CD4-positive, alpha-beta T cell (primary cell): ENCODE results near the gene TAF4B. TPM values are rescaled to one million over a fixed set of nuclear protein-coding genes. Genes with fewer than 3 reads are reported as not detected.
"Not testable (repeated sequence)": the region's sequence is repeated elsewhere in the genome, so short reads cannot be mapped to it uniquely, and the experiment has no call there.

ENCODE experiments used
- ATAC-seq: fragments of 200-7000 bp; cut with Tn5 transposase; one replicate; pipeline ENCODE4 v1.10.0; 2022; ENCODE audit warnings: mild to moderate bottlenecking; ENCODE audit not compliant: poor library complexity
- CTCF ChIA-PET: fragments of 350-600 bp; sonication (Branson Sonifier 250); formaldehyde crosslinking; loops from one replicate; lab custom pipeline; 2021; ENCODE audit warnings: antibody characterized with exemption, inconsistent platforms; lab: Charles Lee
- POLR2A ChIA-PET: fragments of 350-600 bp; sonication (Branson Sonifier 250); formaldehyde crosslinking; loops from one replicate; lab custom pipeline; 2021; ENCODE audit warnings: antibody characterized with exemption, inconsistent platforms; lab: Charles Lee
- DNase-seq, 14 experiments: peaks; one replicate each; pipeline ENCODE4 v3.0.0-alpha.2; 2013 to 2020; ENCODE audit warnings: mixed read lengths in 2 of 14
- H3K27ac ChIP-seq, 2 donors: one replicate each; pipeline versions ENCODE4 v1.5.1 to v1.7.0; 2013; ENCODE audit warnings: low read length in 2 of 2, low read depth in 1 of 2, mild to moderate bottlenecking in 1 of 2
- H3K27me3 ChIP-seq, 2 experiments: 1 replicate in 1 of 2; 2 replicates in 1 of 2; pipeline versions ENCODE4 v1.6.1 to v1.7.0; 2013; ENCODE audit warnings: low read length in 2 of 2, control low read depth in 1 of 2, mild to moderate bottlenecking in 1 of 2, moderate library complexity in 1 of 2; ENCODE audit not compliant: insufficient read depth in 2 of 2, control insufficient read depth in 1 of 2
- H3K36me3 ChIP-seq: one replicate; pipeline ENCODE4 v1.6.1; 2013; ENCODE audit warnings: low read length, control low read depth; ENCODE audit not compliant: insufficient read depth
- H3K4me1 ChIP-seq: one replicate; pipeline ENCODE4 v1.6.1; 2013; ENCODE audit warnings: low read length, control low read depth; ENCODE audit not compliant: insufficient read depth
- H3K4me3 ChIP-seq: one replicate; pipeline ENCODE4 v1.5.1; 2013; ENCODE audit warnings: mild to moderate bottlenecking, low read length, moderate library complexity
- H3K9me3 ChIP-seq, 2 experiments: 1 replicate in 1 of 2; 2 replicates in 1 of 2; pipeline versions ENCODE4 v1.6.1 to v1.7.0; 2013; ENCODE audit warnings: low read length in 2 of 2, mild to moderate bottlenecking in 2 of 2, control low read depth in 1 of 2, moderate library complexity in 1 of 2; ENCODE audit not compliant: control insufficient read depth in 1 of 2, insufficient read depth in 1 of 2
- H3K27ac Mint-ChIP-seq: one replicate; pipeline ENCODE4 v1.8.0; 2020; ENCODE audit warnings: mixed read lengths
- H3K27me3 Mint-ChIP-seq: one replicate; pipeline ENCODE4 v1.8.0; 2021; ENCODE audit warnings: mixed read lengths
- H3K36me3 Mint-ChIP-seq: one replicate; pipeline ENCODE4 v1.8.0; 2021; ENCODE audit warnings: low read depth, mixed read lengths
- H3K4me1 Mint-ChIP-seq: one replicate; pipeline ENCODE4 v1.8.0; 2021; ENCODE audit warnings: low read depth, mixed read lengths
- H3K4me3 Mint-ChIP-seq: one replicate; pipeline ENCODE4 v1.8.0; 2020; ENCODE audit warnings: mild to moderate bottlenecking, mixed read lengths
- H3K9me3 Mint-ChIP-seq: one replicate; pipeline ENCODE4 v1.8.0; 2020; ENCODE audit warnings: mixed read lengths
- CTCF ChIP-seq: fragments of 200-600 bp; IDR thresholded peaks from one replicate; pipeline ENCODE4 v1.8.0; 2022; ENCODE audit warnings: antibody characterized with exemption, mild to moderate bottlenecking
- intact Hi-C, 2 experiments: fragments of 100-400 bp; cut with DNase I in 1 of 2; cut with micrococcal nuclease in 1 of 2; formaldehyde crosslinking; loops; one replicate each; pipeline versions ENCODE4 v1.15.1 to v1.9.0; 2023 to 2025; cut with DNase I, micrococcal nuclease
- total RNA-seq, 174 experiments: library from RNA in 2 of 174; stranded (reverse) in 2 of 174; gene quantifications; one replicate each; pipeline ENCODE4 v1.2.3 and lab custom pipeline; 2021 to 2026

Gene TAF4B
- total RNA-seq, 2 experiments from 2014 or later: 13.7 to 14.1 TPM

DNA sequence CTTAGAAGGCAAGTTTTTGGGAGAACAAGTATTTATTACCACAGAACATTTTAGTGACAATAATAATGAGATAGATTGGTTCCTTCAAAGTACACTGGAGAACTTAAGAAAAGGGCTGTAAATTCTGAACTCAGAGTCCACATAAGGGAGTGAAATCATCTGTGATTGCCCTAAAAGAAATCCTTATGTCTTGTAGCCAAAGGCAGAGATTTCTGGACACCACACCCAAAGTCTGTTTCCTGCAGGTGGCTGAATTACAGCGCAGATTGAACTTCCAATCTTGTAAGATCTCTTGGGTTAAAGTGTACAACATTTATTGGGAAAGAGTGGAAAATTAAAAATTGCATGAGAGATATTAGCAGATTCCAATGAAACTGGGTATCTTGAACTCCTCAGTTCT is 143.8 kb downstream of the TAF4B start:
- Histone ChIP-seq H3K36me3 (no peaks in the 10 kb centered on the region), H3K4me3 (no peak overlapping the region), H3K27me3 (no peaks in the 10 kb centered on the region), H3K27ac (no peak overlapping the region), H3K9me3 (no peaks in the 10 kb centered on the region), H3K4me1 (no peaks in the 10 kb centered on the region)
- TF ChIP-seq CTCF: no peak
- no peak overlapping the region for H3K27ac Mint-ChIP-seq
- CTCF ChIA-PET: no interaction called here
- H3K4me3 Mint-ChIP-seq: no peak overlapping the region
- H3K27me3 Mint-ChIP-seq: no peaks in the 10 kb centered on the region
- ATAC-seq (no peak), DNase-seq (no peak)
- H3K9me3 Mint-ChIP-seq: no peaks in the 10 kb centered on the region
- peaks cover 40% of the 10 kb centered on the region for H3K36me3 Mint-ChIP-seq
- POLR2A ChIA-PET: no interaction called here
- intact Hi-C loops: no loop called here
- H3K4me1 Mint-ChIP-seq: no peaks in the 10 kb centered on the region

- CTCF ChIA-PET: interaction anchor here (0.7 kb wide), 1 partner anchor 67 kb away, joined by 3 read pairs; no protein-coding TSS in a partner anchor
Measured at GRCh38 chr18:26376105-26376504, 149.9 kb downstream of the TAF4B start.

GRCh38 chr18:26378701-26379100 is 152.5 kb downstream of the TAF4B start:
- intact Hi-C loops: no loop called here
- no peaks in the 10 kb centered on the region for H3K9me3 Mint-ChIP-seq
- no peak overlapping the region for H3K4me3 Mint-ChIP-seq
- ChIA-PET POLR2A (no interaction called here), CTCF (no interaction called here)
- no peaks in the 10 kb centered on the region for H3K4me1 Mint-ChIP-seq
- Histone ChIP-seq H3K4me3 (no peak overlapping the region), H3K27ac (no peak overlapping the region), H3K9me3 (no peaks in the 10 kb centered on the region), H3K27me3 (no peaks in the 10 kb centered on the region), H3K4me1 (no peaks in the 10 kb centered on the region), H3K36me3 (no peaks in the 10 kb centered on the region)
- no peaks in the 10 kb centered on the region for H3K27me3 Mint-ChIP-seq
- DNase-seq: no peak
- no peak for ATAC-seq
- peaks cover 11% of the 10 kb centered on the region for H3K36me3 Mint-ChIP-seq
- H3K27ac Mint-ChIP-seq: no peak overlapping the region
- TF ChIP-seq CTCF: no peak

More at GRCh38 chr18:26376105-26376504, 149.9 kb downstream of the TAF4B start:
- no peak for DNase-seq
- Mint-ChIP-seq H3K9me3 (no peaks in the 10 kb centered on the region), H3K27ac (no peak overlapping the region), H3K36me3 (peaks cover 11% of the 10 kb centered on the region), H3K4me1 (no peaks in the 10 kb centered on the region), H3K27me3 (no peaks in the 10 kb centered on the region), H3K4me3 (no peak overlapping the region)
- Histone ChIP-seq H3K27ac (no peak overlapping the region), H3K27me3 (no peaks in the 10 kb centered on the region), H3K4me1 (no peaks in the 10 kb centered on the region), H3K9me3 (no peaks in the 10 kb centered on the region), H3K4me3 (no peak overlapping the region), H3K36me3 (no peaks in the 10 kb centered on the region)
- POLR2A ChIA-PET: no interaction called here
- intact Hi-C loops: no loop called here
- TF ChIP-seq CTCF: no peak
- ATAC-seq: no peak

GRCh38 chr18:26381555-26381954 is 155.3 kb downstream of the TAF4B start:
- H3K9me3 ChIP-seq, H3K36me3 Mint-ChIP-seq, ATAC-seq, H3K27ac ChIP-seq, H3K36me3 ChIP-seq, POLR2A ChIA-PET, H3K27me3 Mint-ChIP-seq, CTCF ChIA-PET, DNase-seq, H3K4me3 Mint-ChIP-seq, H3K4me3 ChIP-seq, H3K27ac Mint-ChIP-seq, H3K9me3 Mint-ChIP-seq, H3K27me3 ChIP-seq, H3K4me1 ChIP-seq, H3K4me1 Mint-ChIP-seq: not testable (repeated sequence)
- intact Hi-C loops: loop anchor here in 1 of 2 experiments (5.0 kb wide), 1 partner anchor 266 kb away; no protein-coding TSS in a partner anchor
